GM18951 (cell line): ENCODE measurements around the gene ASS1.

Experiments
- POLR2A ChIP-seq: IDR thresholded peaks from 4 replicates; pipeline ENCODE4 v1.6.1; 2011; ENCODE audit warnings: mild to moderate bottlenecking; ENCODE audit not compliant: insufficient read length, insufficient read depth; ENCODE audit errors: extremely low read depth
- in situ Hi-C: fragments of 300-500 bp; cut with MboI; formaldehyde crosslinking; loops from one replicate; pipeline ENCODE4 v1.12.0; 2022; ENCODE audit warnings: low sequenced_read_pairs, mixed read lengths, inconsistent platforms; ENCODE audit not compliant: unreplicated experiment

ASS1 gene

DNA sequence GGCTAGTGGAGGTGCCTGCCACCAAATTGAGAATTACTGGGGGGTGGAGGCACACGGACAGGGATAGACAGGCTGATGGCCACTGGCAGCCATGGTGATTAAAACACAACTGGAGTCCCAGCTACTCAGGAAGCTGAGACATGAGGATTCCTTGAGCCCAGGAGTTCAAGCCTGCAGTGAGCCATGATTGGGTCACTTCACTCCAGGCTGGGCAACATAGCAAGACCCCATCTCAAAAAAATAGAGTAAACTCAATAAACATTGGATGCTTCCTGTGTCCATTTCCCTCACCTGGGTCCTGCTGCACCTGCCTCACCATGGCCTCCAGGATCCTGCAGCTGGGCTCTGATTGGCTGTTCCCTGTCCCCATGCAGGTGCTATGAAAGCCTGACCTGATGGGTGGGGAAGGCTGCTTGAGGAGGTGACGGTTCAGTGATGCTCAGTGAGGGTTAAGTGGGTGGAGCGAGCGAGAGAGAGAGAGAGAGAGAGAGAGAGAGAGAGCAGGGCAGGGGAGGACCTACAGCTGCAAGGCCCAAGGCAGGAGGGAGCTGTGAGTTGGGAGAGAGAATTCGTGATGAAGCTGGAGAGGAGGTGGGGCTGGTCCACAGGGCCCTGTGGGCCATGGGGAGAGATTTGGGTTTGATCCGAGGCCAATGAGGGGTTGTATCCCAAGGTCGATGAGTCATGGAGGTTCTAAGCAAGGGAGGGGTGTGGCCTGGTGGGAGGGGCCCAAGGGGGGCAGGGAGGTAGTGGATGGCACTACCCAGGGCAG is 97.9 kb downstream of the ASS1 start:
- TF ChIP-seq POLR2A = no peak
- in situ Hi-C loops = no loop called here

DNA sequence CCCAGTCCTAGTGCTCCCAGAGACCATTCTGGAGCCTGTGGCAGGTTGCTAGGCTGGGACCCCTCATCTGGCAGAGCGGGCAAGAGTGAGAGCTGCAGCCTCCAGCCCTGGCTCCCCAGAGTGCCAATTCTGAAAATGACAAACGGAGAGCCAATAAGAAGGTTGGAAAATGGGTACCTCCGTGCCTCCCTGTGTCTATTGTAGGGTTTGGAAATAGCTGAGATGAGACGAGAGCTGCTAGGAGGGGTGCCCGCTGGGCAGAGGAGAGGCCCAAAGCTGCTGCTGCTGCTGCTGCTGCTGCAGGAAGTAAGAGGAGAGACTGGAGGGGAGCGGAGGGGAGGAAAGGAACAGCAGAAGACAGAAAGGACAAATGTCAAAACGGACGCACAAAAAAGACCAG is 98.6 kb downstream of the ASS1 start:
- in situ Hi-C loops = no loop called here

GRCh38 chr9:130543859-130544258 is 99.1 kb downstream of the ASS1 start:
- in situ Hi-C loops = no loop called here
- TF ChIP-seq POLR2A = no peak

More for the DNA sequence above, 98.6 kb downstream of the ASS1 start:
- no peak for TF ChIP-seq POLR2A

GRCh38 chr9:130544364-130544763 is 99.6 kb downstream of the ASS1 start:
- TF ChIP-seq POLR2A = no peak
- in situ Hi-C loops = no loop called here

- TF ChIP-seq POLR2A = no peak
- in situ Hi-C loops = no loop called here
Observed at GRCh38 chr9:130548103-130548502, 103.3 kb downstream of the ASS1 start.

- in situ Hi-C loops = no loop called here
- TF ChIP-seq POLR2A = no peak
Observed at GRCh38 chr9:130549093-130549735, 104.5 kb downstream of the ASS1 start.
